Measurements from ENCODE around the gene PRICKLE1. TPM values are rescaled to one million over a fixed set of nuclear protein-coding genes. Genes with fewer than 3 reads are reported as not detected.
A peak's percentile ranks its signal among the peaks of the same experiment; 100 is the strongest.

The PRICKLE1 gene
- total RNA-seq: 34.7 TPM

- peak; percentile 71 for DNase-seq
Measured at GRCh38 chr12:42589465-42590329, at the start of gene PRICKLE1. TSS of gene PRICKLE1 (minus strand) at chr12:42589746. CDS start at chr12:42472516, 117,230 bp downstream.

GRCh38 chr12:42638697-42639096 is 49.2 kb upstream of the PRICKLE1 start:
- DNase-seq: no peak

GRCh38 chr12:42638011-42638410 is 48.5 kb upstream of the PRICKLE1 start:
- DNase-seq: no peak

- no peak for DNase-seq
Measured at GRCh38 chr12:42636993-42637392, 47.4 kb upstream of the PRICKLE1 start.

GRCh38 chr12:42633594-42633993 is 44.0 kb upstream of the PRICKLE1 start:
- no peak for DNase-seq

GRCh38 chr12:42631513-42631912 is 42.0 kb upstream of the PRICKLE1 start:
- DNase-seq: no peak

- no peak for DNase-seq
Measured at GRCh38 chr12:42630314-42630713, 40.8 kb upstream of the PRICKLE1 start.

- no peak for DNase-seq
Measured at GRCh38 chr12:42627151-42627550, 37.6 kb upstream of the PRICKLE1 start.

GRCh38 chr12:42625611-42626010 is 36.1 kb upstream of the PRICKLE1 start:
- DNase-seq: no peak

GRCh38 chr12:42617622-42618021 is 28.1 kb upstream of the PRICKLE1 start:
- no peak for DNase-seq

GRCh38 chr12:42615006-42615405 is 25.5 kb upstream of the PRICKLE1 start:
- no peak for DNase-seq

- peak; percentile 93 for DNase-seq
Measured at GRCh38 chr12:42612231-42612613, 22.7 kb upstream of the PRICKLE1 start.

- no peak for DNase-seq
Measured at GRCh38 chr12:42611571-42612230, 22.2 kb upstream of the PRICKLE1 start.

- no peak for DNase-seq
Measured at GRCh38 chr12:42609605-42610004, 20.1 kb upstream of the PRICKLE1 start.

GRCh38 chr12:42608196-42608825 is 18.8 kb upstream of the PRICKLE1 start:
- no peak for DNase-seq

GRCh38 chr12:42607584-42608058 is 18.1 kb upstream of the PRICKLE1 start:
- DNase-seq: no peak

GRCh38 chr12:42606471-42606870 is 16.9 kb upstream of the PRICKLE1 start:
- DNase-seq: peak; percentile 20

GRCh38 chr12:42605685-42606084 is 16.1 kb upstream of the PRICKLE1 start:
- no peak for DNase-seq

GRCh38 chr12:42603246-42603990 is 13.9 kb upstream of the PRICKLE1 start:
- no peak for DNase-seq

GRCh38 chr12:42593874-42594273 is 4.3 kb upstream of the PRICKLE1 start:
- DNase-seq: no peak

- peak; percentile 20 for DNase-seq
Measured at GRCh38 chr12:42590330-42590934, 886 bp upstream of the PRICKLE1 start.
